HG03066 (cell line): ENCODE results near the gene IQGAP1.

ENCODE experiments used
- ATAC-seq: cut with Tn5 transposase; IDR thresholded peaks from one replicate; pipeline ENCODE4 v1.9.1; 2021; ENCODE audit warnings: low read depth; ENCODE audit not compliant: unreplicated experiment

Gene IQGAP1

DNA sequence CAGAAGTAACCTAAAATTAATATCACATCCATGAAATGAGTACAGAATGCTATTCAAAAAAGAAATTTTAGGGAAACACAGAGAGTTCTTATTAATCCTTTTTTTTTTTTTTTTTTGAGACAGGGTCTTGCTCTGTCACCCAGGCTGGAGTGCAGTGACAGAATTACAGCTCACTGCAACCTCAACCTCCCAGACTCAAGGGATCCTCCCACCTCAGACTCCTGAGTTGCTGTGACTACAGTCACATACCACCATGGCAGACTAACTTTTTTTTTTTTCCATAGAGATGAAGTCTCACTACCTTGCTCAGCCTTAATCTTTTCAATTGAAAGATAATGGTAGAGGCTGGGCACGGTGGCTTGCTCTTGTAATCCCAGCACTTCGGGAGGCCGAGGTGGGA, 135.3 kb downstream of the IQGAP1 start:
- no peak for ATAC-seq

- peak; percentile 76 for ATAC-seq
Measured at GRCh38 chr15:90524018-90524803, 136.2 kb downstream of the IQGAP1 start.

DNA sequence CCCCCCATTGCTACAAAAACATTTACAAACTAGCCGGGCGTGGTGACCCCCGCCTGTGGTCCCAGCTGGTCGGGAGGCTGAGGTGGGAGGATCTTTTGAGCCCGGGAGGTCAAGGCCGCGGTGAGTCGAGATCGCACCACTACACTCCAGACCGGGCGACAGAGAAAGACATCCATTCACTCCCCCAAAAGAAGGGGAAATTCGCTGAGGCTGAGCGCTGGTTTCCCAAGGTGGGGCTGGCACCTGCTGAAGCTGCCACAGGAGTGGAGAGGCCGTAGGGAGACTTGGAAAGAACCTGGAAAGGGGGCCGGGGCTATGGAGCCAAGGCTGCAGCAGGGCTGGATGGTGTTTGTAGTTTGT, 140.9 kb downstream of the IQGAP1 start:
- no peak for ATAC-seq

- peak; percentile 70 for ATAC-seq
Measured at GRCh38 chr15:90529371-90530249, 141.6 kb downstream of the IQGAP1 start, which contains the start of gene CRTC3. TSS of gene CRTC3 (plus strand) at chr15:90529923. CDS start at chr15:90530072, 149 bp downstream.

DNA sequence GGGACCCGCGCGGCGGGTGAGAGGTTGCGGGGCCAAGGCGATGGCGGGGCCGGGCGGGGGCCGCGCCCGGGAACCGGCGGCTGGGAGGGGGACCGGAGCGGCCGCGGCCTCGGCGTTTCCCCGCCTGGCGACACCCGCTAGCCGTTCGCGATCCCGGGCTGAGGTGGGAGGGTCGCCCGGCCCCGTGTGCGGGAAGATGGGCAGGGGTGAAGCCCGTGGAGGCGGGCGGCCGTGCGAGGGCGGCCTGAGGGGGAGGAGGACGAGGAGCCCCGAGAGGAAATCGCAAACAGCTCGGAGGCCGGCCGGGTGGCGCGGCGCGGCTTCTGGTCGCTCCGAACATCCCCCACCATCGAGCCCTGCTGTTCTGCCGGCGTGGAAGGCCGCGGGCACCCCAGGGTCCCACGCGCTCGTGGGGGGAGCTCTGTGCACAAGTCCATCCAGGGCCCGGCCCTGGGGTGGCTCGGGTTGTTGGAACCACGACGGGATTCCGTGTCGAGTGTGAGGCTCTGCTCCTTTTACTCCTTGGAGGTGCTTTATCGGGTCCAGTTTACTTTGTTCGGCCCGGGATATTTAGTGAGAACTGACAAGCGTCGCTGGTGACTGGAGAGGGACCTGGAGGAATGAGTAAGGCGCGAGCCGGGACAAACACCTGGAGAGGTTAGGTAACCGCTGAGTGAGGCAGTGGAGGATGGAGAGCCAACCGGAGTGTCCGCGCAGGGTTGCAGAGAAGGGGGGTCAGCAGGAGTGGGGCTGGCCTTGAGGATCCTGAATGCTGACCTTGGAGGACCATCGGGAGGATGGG, 142.4 kb downstream of the IQGAP1 start:
- ATAC-seq = peak; percentile 47

- ATAC-seq = no peak
Measured at GRCh38 chr15:90531147-90531546, 143.1 kb downstream of the IQGAP1 start.

- ATAC-seq = no peak
Measured at GRCh38 chr15:90535254-90535653, 147.2 kb downstream of the IQGAP1 start.

GRCh38 chr15:90539789-90540188, 151.7 kb downstream of the IQGAP1 start:
- no peak for ATAC-seq

DNA sequence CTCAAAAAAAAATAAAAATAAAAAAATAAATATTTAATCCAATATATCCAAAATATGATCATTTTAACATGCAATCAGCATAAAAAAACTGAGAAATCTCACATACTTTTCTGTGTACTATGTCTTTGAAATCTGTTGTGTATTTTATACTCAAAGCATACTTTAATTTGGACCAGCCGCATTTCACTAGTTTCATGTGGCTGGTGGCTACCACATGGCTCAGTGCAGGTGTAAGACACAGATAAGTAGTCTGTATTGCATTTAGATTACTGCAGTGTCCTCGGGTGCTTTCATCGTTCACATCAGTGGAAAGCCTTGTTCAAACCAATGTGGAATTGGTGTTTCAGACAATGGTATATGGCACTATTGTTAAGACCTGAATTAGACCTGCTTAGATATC, 152.7 kb downstream of the IQGAP1 start:
- no peak for ATAC-seq

- no peak for ATAC-seq
Measured at GRCh38 chr15:90545095-90545494, 157.1 kb downstream of the IQGAP1 start.

- no peak for ATAC-seq
Measured at GRCh38 chr15:90547540-90547939, 159.5 kb downstream of the IQGAP1 start.

- no peak for ATAC-seq
Measured at GRCh38 chr15:90550919-90551318, 162.9 kb downstream of the IQGAP1 start.
